HepG2 (cell line): ENCODE measurements around the gene TYMP. TPM values are rescaled to one million over a fixed set of nuclear protein-coding genes. Genes with fewer than 3 reads are reported as not detected.

ENCODE experiments used
- ATAC-seq: fragments of 200-7000 bp; cut with Tn5 transposase; 3 replicates; pipeline ENCODE4 v1.9.1; 2020; ENCODE audit warnings: mild to moderate bottlenecking, moderate library complexity
- BruUV-seq: library from RNA; stranded (reverse); fragments of 400-500 nt; replicated peaks from 2 replicates; lab custom pipeline; 2021; lab: Mats Ljungman, UMichigan
- CTCF ChIA-PET: fragments of 300-600 bp; formaldehyde crosslinking; extraction: SDS; loops from one replicate; lab custom pipeline; 2021; ENCODE audit warnings: low total read pairs, inconsistent platforms, low intra/inter-chr PET ratio; lab: Yijun Ruan, JAX
- POLR2A ChIA-PET: fragments of 350-600 bp; sonication (Branson Sonifier 250); formaldehyde crosslinking; loops from one replicate; lab custom pipeline; 2020; ENCODE audit warnings: antibody characterized with exemption, inconsistent platforms; lab: Yijun Ruan, JAX
- DNase-seq: peaks from one replicate; pipeline ENCODE4 v3.0.0-alpha.2; 2015; ENCODE audit warnings: low spot score
- FAIRE-seq: peaks from 3 replicates; lab custom pipeline; 2011; peaks lifted over from hg19 to GRCh38; lab: Jason Lieb, UNC
- H2AFZ ChIP-seq: one replicate; pipeline ENCODE4 v1.6.1; 2011; ENCODE audit warnings: low read length, inconsistent platforms
- H3K27ac ChIP-seq: fragments of 300-600 bp; 3 replicates; pipeline ENCODE4 v1.8.0; 2011; ENCODE audit warnings: mixed run types, mild to moderate bottlenecking, mixed read lengths, low read length, inconsistent platforms; ENCODE audit not compliant: insufficient read depth; ENCODE audit errors: extremely low read length
- H3K27me3 ChIP-seq, 2 experiments: fragments of 200-600 bp in 1 of 2; 2 replicates in 1 of 2; 3 replicates in 1 of 2; pipeline versions ENCODE4 v1.6.0 to v1.8.0; 2011; ENCODE audit warnings: low read length in 2 of 2, mild to moderate bottlenecking in 2 of 2, moderate library complexity in 2 of 2, inconsistent platforms in 1 of 2; ENCODE audit not compliant: insufficient read depth in 2 of 2, control insufficient read depth in 1 of 2
- H3K36me3 ChIP-seq, 2 experiments: fragments of 200-600 bp in 1 of 2; replicated peaks in 1 of 2; 2 replicates in 1 of 2; 3 replicates in 1 of 2; pipeline versions ENCODE4 v1.5.1 to v1.8.0; 2011; ENCODE audit warnings: low read length in 2 of 2, inconsistent platforms in 1 of 2; ENCODE audit not compliant: insufficient read depth in 2 of 2, control insufficient read depth in 1 of 2
- H3K4me1 ChIP-seq: 2 replicates; pipeline ENCODE4 v1.5.1; 2012; ENCODE audit warnings: low read length, inconsistent platforms; ENCODE audit not compliant: insufficient read depth
- H3K4me2 ChIP-seq: 2 replicates; pipeline ENCODE4 v1.6.0; 2011; ENCODE audit warnings: low read depth, low read length, inconsistent platforms
- H3K4me3 ChIP-seq, 3 experiments: fragments of 200-600 bp in 1 of 3; sonication (generic), shearing (Covaris generic) in 1 of 3; replicated peaks in 1 of 3; 2 replicates each; pipeline ENCODE4 v1.5.1; 2011 to 2016; ENCODE audit warnings: low read length in 3 of 3, inconsistent platforms in 2 of 3, low read depth in 2 of 3, mild to moderate bottlenecking in 2 of 3, control low read depth in 1 of 3, mixed read lengths in 1 of 3; ENCODE audit not compliant: insufficient read depth in 1 of 3
- H3K79me2 ChIP-seq: one replicate; pipeline ENCODE4 v1.6.1; 2011; ENCODE audit warnings: low read length, inconsistent platforms; ENCODE audit not compliant: insufficient read depth
- H3K9ac ChIP-seq: 2 replicates; pipeline ENCODE4 v1.6.0; 2011; ENCODE audit warnings: mild to moderate bottlenecking, low read depth, low read length, inconsistent platforms; ENCODE audit not compliant: insufficient read depth
- H3K9me3 ChIP-seq: 2 replicates; pipeline ENCODE4 v1.5.1; 2012; ENCODE audit warnings: mild to moderate bottlenecking, low read length
- H4K20me1 ChIP-seq: 2 replicates; pipeline ENCODE4 v1.6.0; 2011; ENCODE audit warnings: inconsistent platforms, mild to moderate bottlenecking, low read length, moderate library complexity; ENCODE audit not compliant: insufficient read depth
- SIN3A ChIP-seq: IDR thresholded peaks from 2 replicates; pipeline ENCODE4 v1.6.1; 2011; ENCODE audit warnings: low read depth, mild to moderate bottlenecking, control low read depth, low read length, borderline replicate concordance
- SIX1 ChIP-seq: sonication (generic); formaldehyde crosslinking; IDR thresholded peaks from 2 replicates; pipeline ENCODE4 v1.4.0; 2020; ENCODE audit warnings: missing genetic modification reagents, borderline replicate concordance
- ZBTB2 ChIP-seq: sonication (generic); formaldehyde crosslinking; IDR thresholded peaks from 2 replicates; pipeline ENCODE4 v1.8.0; 2022; ENCODE audit warnings: low read depth, missing genetic modification reagents
- ZNF329 ChIP-seq: sonication (generic); formaldehyde crosslinking; IDR thresholded peaks from 2 replicates; pipeline ENCODE4 v1.9.0; 2021; ENCODE audit warnings: low read depth, mild to moderate bottlenecking, missing genetic modification reagents
- ZNF354B ChIP-seq: sonication (generic); formaldehyde crosslinking; IDR thresholded peaks from 2 replicates; pipeline ENCODE4 v1.8.0; 2022; ENCODE audit warnings: mild to moderate bottlenecking, missing genetic modification reagents
- ZNF460 ChIP-seq: sonication (generic); formaldehyde crosslinking; IDR thresholded peaks from 2 replicates; pipeline ENCODE4 v1.5.1; 2020; ENCODE audit warnings: missing genetic modification reagents, mild to moderate bottlenecking, borderline replicate concordance
- ZNF552 ChIP-seq: sonication (generic); formaldehyde crosslinking; IDR thresholded peaks from 2 replicates; pipeline ENCODE4 v1.9.0; 2022; ENCODE audit warnings: missing genetic modification reagents, mild to moderate bottlenecking, borderline replicate concordance
- WGBS: methylation state at CpG from one replicate; pipeline ENCODE4 v1.1.6; 2017; ENCODE audit warnings: low lambda C conversion rate; 5-methylcytosine and 5-hydroxymethylcytosine counted together
- in situ Hi-C: cut with HindIII; loops from 2 replicates; pipeline ENCODE4 v1.10.0; 2017; ENCODE audit warnings: low pct_unique_long_range_greater_than_20kb; ENCODE audit not compliant: extremely low pct_ligation_motif_present
- intact Hi-C: fragments of 100-400 bp; cut with micrococcal nuclease; formaldehyde crosslinking; loops from one replicate; pipeline ENCODE4 v1.10.0; 2022; ENCODE audit not compliant: unreplicated experiment
- polyA plus RNA-seq, 8 experiments: library from polyadenylated mRNA; depleted of rRNA in 3 of 8; stranded (reverse) in 7 of 8; unstranded in 1 of 8; fragments of >200 nt; fragmentation: Illumina TruSeq in 4 of 8; extraction: Trizol in 4 of 8; gene quantifications; 2 replicates each; pipeline versions ENCODE4 v1.2.1 to v1.2.3, GENCODE V29; 2011 to 2016; ENCODE audit warnings: low read depth in 4 of 8, missing spikeins in 1 of 8, mixed read lengths in 1 of 8; ENCODE audit not compliant: insufficient read depth in 1 of 8
- total RNA-seq, 5 experiments: library from RNA; depleted of rRNA; stranded (reverse); fragments of >200 nt; fragmentation: Illumina TruSeq; extraction: Trizol; gene quantifications; 2 replicates each; pipeline ENCODE4 v1.2.3, GENCODE V29; 2016; ENCODE audit warnings: low read depth in 1 of 5

The TYMP gene
- total and polyA plus RNA-seq, 2 of the 13 experiments (the other 11 are each of a cell fraction or from before 2014, with no cell fraction given) = 3.9 to 4.3 TPM

- Histone ChIP-seq H3K9ac (no peak overlapping the region), H3K79me2 (no peaks in the 10 kb centered on the region), H3K27me3 (peaks cover 2 to 26% of the 10 kb centered on the region in 2 experiments), H2AFZ (no peak overlapping the region), H3K36me3 (no peaks in the 10 kb centered on the region), H3K4me1 (peaks cover 38% of the 10 kb centered on the region), H3K4me2 (no peak overlapping the region), H3K9me3 (no peaks in the 10 kb centered on the region), H3K27ac (no peak overlapping the region), H3K4me3 (no peak overlapping the region), H4K20me1 (no peaks in the 10 kb centered on the region)
- CTCF ChIA-PET = interaction anchor here (1.2 kb wide), 1 partner anchor 34 kb away, joined by 3 read pairs; no protein-coding TSS in a partner anchor
- intact Hi-C loops (no loop called here), in situ Hi-C loops (no loop called here)
- no TSS peak for BruUV-seq
- POLR2A ChIA-PET = interaction anchor here (1.7 to 2.2 kb wide), 2 partner anchors 9 to 17 kb away, joined by 5 to 8 read pairs; partner anchors contain the start of gene SCO2
- FAIRE-seq (no peak), DNase-seq (no peak), ATAC-seq (no peak)
- 88% methylated on average over 19 of the region's 19 CpGs for WGBS
- TF ChIP-seq ZNF460 (CRISPR knock-in tag) = no peak
- no peak for TF ChIP-seq SIN3A
- no peak for TF ChIP-seq SIX1
- no peak for TF ChIP-seq ZBTB2 (CRISPR knock-in tag)
- no peak for TF ChIP-seq ZNF552 (CRISPR knock-in tag)
- TF ChIP-seq ZNF354B (CRISPR knock-in tag) = no peak
- no peak for TF ChIP-seq ZNF329 (CRISPR knock-in tag)
Measured at GRCh38 chr22:50542416-50542927, 12.7 kb upstream of the TYMP start.
